Panc1 (cell line): ENCODE data around the gene PRKD1.

Experiments
- POLR2AphosphoS5 ChIP-seq: IDR thresholded peaks from 2 replicates; pipeline ENCODE4 v1.6.1; 2012; ENCODE audit warnings: mild to moderate bottlenecking, low read depth, low read length, moderate library complexity
- TF ChIP-seq, protein P1 (sequence below): fragments of 450-650 bp; IDR thresholded peaks from 2 replicates; pipeline ENCODE4 v1.5.1; 2017; ENCODE audit warnings: mild to moderate bottlenecking

DNA sequence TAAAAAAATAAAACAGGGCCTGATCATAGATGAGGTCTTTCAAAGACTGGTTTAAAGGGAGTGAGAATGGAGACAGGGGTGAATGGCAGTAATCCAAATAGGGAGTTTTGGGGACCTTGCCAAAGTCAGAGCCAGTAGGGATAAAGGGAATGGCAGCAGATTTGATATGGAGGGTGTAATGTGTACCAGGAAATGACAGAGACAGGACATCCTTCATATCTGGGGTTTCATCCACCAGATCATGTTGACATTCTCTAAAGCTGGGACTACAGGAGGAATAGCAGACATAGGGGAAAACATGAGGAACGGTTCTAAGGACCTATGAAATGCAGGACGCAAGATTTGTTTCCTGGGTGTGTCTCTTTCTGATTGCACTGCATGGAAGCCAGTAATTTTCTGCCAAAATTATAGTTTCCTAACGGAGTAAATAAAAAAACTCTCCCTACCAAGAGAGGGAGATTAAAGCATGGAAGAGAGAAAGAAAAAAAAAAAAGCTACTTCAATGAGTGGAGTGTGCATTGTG is 169.9 kb downstream of the PRKD1 start:
- TF ChIP-seq POLR2AphosphoS5, result no peak
- TF ChIP-seq, protein P1, sequence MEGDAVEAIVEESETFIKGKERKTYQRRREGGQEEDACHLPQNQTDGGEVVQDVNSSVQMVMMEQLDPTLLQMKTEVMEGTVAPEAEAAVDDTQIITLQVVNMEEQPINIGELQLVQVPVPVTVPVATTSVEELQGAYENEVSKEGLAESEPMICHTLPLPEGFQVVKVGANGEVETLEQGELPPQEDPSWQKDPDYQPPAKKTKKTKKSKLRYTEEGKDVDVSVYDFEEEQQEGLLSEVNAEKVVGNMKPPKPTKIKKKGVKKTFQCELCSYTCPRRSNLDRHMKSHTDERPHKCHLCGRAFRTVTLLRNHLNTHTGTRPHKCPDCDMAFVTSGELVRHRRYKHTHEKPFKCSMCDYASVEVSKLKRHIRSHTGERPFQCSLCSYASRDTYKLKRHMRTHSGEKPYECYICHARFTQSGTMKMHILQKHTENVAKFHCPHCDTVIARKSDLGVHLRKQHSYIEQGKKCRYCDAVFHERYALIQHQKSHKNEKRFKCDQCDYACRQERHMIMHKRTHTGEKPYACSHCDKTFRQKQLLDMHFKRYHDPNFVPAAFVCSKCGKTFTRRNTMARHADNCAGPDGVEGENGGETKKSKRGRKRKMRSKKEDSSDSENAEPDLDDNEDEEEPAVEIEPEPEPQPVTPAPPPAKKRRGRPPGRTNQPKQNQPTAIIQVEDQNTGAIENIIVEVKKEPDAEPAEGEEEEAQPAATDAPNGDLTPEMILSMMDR, result no peak
